ENCODE measurements around the gene PATJ.

DNA sequence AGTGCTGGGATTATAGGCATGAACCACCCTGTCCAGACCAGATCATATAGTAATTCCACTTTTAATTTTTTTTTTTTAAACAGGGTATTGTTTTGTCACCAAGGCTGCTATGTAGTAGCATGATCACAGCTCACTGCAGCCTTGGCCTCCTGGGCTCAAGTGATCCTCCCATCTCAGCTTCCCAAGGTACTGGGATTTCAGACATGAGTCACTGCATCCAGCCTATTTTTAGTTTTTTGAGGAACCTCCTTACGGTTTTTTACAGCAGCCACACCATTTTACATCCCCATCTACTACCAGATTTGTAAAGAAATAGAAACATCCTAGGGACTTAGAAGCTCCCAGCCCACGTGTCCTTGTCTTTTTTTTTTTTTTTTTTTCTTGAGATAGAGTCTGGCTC, 476.3 kb downstream of the PATJ start:
- TF ChIP-seq, protein P1, sequence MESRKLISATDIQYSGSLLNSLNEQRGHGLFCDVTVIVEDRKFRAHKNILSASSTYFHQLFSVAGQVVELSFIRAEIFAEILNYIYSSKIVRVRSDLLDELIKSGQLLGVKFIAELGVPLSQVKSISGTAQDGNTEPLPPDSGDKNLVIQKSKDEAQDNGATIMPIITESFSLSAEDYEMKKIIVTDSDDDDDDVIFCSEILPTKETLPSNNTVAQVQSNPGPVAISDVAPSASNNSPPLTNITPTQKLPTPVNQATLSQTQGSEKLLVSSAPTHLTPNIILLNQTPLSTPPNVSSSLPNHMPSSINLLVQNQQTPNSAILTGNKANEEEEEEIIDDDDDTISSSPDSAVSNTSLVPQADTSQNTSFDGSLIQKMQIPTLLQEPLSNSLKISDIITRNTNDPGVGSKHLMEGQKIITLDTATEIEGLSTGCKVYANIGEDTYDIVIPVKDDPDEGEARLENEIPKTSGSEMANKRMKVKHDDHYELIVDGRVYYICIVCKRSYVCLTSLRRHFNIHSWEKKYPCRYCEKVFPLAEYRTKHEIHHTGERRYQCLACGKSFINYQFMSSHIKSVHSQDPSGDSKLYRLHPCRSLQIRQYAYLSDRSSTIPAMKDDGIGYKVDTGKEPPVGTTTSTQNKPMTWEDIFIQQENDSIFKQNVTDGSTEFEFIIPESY (IDR thresholded peaks at IDR 0.05; ENCODE audit: extremely low read depth, insufficient replicate concordance, low read length), result no peak
- TF ChIP-seq, protein P2, sequence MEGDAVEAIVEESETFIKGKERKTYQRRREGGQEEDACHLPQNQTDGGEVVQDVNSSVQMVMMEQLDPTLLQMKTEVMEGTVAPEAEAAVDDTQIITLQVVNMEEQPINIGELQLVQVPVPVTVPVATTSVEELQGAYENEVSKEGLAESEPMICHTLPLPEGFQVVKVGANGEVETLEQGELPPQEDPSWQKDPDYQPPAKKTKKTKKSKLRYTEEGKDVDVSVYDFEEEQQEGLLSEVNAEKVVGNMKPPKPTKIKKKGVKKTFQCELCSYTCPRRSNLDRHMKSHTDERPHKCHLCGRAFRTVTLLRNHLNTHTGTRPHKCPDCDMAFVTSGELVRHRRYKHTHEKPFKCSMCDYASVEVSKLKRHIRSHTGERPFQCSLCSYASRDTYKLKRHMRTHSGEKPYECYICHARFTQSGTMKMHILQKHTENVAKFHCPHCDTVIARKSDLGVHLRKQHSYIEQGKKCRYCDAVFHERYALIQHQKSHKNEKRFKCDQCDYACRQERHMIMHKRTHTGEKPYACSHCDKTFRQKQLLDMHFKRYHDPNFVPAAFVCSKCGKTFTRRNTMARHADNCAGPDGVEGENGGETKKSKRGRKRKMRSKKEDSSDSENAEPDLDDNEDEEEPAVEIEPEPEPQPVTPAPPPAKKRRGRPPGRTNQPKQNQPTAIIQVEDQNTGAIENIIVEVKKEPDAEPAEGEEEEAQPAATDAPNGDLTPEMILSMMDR (IDR thresholded peaks at IDR 0.05 in 2 of 3, conservative IDR thresholded peaks at IDR 0.05 in 1 of 3; ENCODE audit: borderline replicate concordance in 1 of 3, insufficient read depth in 1 of 3, low read depth in 2 of 3, low read length in 2 of 3), result no peak
- TF ChIP-seq EZH2phosphoT487 (IDR thresholded peaks at IDR 0.05; ENCODE audit: borderline replicate concordance) (no peak), EZH2 (IDR thresholded peaks at IDR 0.05) (no peak), POLR2AphosphoS5 (IDR thresholded peaks at IDR 0.05; ENCODE audit: low read depth, low read length) (no peak), SP1 (IDR thresholded peaks at IDR 0.05; ENCODE audit: low read depth) (no peak), FOSL1 (IDR thresholded peaks at IDR 0.05; ENCODE audit: low read depth) (no peak), YY1 (IDR thresholded peaks at IDR 0.05; ENCODE audit: extremely low read depth, insufficient replicate concordance, low read depth, low read length) (no peak), POLR2A (IDR thresholded peaks at IDR 0.05; ENCODE audit: borderline replicate concordance, extremely low read depth, insufficient read depth, insufficient read length) (no peak)
- TF ChIP-seq, protein P3, sequence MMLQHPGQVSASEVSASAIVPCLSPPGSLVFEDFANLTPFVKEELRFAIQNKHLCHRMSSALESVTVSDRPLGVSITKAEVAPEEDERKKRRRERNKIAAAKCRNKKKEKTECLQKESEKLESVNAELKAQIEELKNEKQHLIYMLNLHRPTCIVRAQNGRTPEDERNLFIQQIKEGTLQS (IDR thresholded peaks at IDR 0.05), result no peak
